Fibroblast of skin of scalp (primary cell): ENCODE data around the gene DDC.
"Not testable (repeated sequence)": the region's sequence is repeated elsewhere in the genome, so short reads cannot be mapped to it uniquely, and the experiment has no call there.

Experiments
- DNase-seq: peaks from one replicate; pipeline ENCODE4 v3.0.0-alpha.2; 2013

Gene DDC

GRCh38 chr7:50554431-50555322 lies 10.5 kb downstream of the DDC start:
- no peak for DNase-seq

GRCh38 chr7:50553973-50554372 lies 11.2 kb downstream of the DDC start:
- DNase-seq, result no peak

- DNase-seq, result peak; percentile 45
These were observed 12.3 kb downstream of the DDC start for GRCh38 chr7:50552921-50553320.

DNA sequence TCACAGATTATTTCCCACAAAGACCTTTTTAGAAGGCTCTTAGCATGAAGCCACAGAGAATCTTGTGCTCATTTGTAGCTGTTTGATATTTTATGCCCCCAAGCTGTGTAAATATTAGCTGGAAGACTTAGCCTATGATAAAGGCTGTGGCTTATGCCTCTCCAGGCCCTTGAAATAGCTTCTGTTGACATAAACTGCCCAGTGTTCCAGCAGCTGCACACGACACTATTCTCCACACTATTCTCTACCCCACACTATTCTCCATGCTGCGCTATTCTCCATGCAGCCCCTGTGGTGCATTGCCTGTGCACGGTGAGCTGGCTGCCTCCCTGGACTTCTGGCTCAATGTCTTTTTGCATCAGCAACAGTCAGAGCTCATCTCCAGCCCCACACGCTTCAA lies 13.1 kb downstream of the DDC start:
- no peak for DNase-seq

DNA sequence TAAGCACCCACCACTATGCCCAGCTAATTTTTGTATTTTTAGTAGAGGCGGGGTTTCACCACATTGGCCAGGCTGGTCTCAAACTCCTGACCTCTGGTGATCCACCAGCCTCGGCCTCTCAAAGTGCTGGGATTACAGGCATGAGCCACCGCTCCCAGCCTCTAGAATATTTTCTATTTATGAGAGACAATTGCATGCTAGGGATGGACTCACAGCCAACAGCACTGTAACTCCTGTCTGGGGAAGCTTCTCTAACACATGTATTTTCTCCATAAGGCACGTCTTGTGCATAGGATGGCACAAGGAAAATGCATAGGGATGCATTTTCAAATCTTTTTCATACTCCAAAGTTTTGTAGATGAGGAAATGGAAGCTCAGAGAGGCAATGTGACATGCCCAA lies 19.6 kb downstream of the DDC start:
- not testable (repeated sequence) for DNase-seq

DNA sequence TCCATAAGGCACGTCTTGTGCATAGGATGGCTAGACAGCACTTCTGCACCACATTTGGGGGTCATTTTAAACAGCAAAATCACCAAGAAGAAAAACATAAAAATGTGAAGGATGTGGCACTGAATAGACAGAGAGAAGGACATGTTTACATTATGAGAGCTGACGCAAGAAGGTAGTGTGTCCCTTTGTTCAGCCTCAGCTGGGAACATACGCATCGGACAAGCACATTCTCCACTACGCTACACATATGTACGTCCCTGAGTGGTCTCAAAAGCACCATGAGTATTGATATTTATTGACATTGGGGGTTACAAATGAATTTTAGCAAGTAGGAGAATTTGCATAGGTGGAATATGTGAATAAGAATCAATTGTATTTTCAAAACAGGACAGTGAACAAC lies 20.2 kb downstream of the DDC start:
- DNase-seq, result no peak

- DNase-seq, result no peak
These were observed 21.3 kb downstream of the DDC start for GRCh38 chr7:50543776-50544442.

GRCh38 chr7:50542132-50542531 lies 23.1 kb downstream of the DDC start:
- no peak for DNase-seq

DNA sequence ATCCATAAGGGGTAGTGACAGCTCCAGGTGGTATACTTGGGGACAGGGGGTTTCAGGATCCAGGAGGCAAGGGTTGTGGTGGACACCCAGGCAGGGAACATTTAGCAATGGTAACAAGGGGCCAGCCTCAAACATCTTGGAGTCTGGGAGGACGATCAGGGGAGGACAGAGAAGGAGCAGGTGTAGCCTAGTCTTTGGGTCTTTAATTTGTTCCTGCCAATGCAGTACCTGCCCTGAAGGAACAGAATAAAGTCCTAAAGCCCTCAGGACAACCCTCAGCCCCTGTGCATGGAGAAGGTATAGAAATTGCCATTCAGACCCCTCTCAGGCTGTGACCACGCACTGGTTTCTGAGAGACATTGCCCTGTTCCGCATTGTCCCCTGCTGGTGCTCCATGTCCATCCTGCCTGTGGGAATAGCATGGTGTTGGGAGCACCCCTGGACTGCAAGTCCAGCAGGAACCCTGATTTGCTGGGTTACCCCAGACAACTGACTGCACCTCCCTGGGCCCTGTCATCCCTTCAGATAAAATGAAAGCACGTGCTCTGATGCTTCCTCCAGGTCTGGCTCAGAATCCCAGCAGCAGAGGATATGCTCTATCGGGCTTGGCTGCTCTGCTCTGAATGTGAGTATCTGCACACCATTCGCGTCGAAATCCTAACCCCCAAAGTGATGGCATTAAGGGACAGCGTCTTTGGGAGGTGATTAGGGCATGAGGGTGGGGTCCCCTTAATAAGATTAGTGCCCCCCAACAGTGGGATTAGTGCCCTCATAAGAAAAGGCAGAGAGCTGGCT lies 24.2 kb downstream of the DDC start:
- no peak for DNase-seq

GRCh38 chr7:50539725-50540124 lies 25.5 kb downstream of the DDC start:
- DNase-seq, result no peak

DNA sequence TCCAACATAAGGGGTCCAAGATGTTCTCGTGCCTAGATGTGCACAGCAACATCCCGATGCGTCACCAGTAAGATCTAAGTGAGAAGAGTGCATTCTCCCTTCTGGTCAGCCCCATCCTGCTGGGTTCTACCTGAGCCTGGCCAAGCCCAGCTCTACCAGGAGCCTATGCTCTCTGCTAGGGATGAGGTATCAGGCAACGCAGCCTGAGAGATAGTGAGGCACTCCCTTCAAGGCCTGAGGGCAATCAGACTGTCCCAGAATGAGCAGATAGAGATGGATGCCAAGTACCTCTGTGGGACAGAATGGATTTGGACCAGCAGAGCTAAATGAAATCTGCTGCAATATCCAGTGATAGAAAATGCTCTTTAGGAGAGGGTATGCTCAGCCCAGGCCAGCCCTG lies 26.7 kb downstream of the DDC start:
- DNase-seq, result no peak

GRCh38 chr7:50537417-50537816 lies 27.8 kb downstream of the DDC start:
- DNase-seq, result no peak

DNA sequence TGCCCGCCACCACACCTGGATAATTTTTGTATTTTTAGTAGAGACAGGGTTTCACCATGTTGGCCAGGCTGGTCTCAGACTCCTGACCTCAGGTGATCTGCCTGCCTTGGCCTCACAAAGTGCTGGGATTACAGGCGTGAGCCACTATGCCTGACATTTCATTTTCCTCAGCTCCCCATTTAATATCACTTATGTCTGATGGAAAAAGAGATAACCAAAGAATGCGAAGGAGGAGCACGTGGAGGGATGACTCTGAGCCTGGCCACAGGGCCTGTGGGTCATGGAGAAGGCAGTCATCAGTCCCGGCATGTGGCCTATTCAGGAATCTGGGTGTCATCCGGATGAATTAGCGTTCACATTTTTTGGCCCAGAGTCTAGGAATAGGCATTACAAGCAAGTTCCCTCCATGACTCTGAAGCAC lies 29.9 kb downstream of the DDC start:
- peak; percentile 77 for DNase-seq

GRCh38 chr7:50534690-50535290 lies 30.4 kb downstream of the DDC start:
- peak; percentile 93 for DNase-seq

DNA sequence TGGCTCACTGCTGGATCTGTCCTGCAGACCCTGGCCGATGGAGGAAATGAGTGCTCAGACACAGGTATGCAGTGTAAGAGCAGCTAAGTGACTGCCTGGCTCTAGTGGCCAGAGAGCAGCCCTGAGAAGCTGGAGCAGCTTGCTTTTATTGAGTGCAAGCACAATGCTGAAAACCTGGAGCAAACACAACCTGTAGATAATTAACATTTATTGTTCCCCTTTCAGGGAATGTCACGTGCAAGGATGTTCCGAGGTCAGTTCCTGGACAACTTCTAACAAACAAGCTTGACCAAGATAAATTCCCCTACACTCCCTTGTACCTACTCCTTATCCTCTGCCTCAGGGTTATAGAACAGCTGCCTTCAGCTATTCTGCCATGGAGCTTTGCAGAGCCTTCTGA lies 31.3 kb downstream of the DDC start:
- no peak for DNase-seq

- no peak for DNase-seq
These were observed 33.3 kb downstream of the DDC start for GRCh38 chr7:50531928-50532327.

DNA sequence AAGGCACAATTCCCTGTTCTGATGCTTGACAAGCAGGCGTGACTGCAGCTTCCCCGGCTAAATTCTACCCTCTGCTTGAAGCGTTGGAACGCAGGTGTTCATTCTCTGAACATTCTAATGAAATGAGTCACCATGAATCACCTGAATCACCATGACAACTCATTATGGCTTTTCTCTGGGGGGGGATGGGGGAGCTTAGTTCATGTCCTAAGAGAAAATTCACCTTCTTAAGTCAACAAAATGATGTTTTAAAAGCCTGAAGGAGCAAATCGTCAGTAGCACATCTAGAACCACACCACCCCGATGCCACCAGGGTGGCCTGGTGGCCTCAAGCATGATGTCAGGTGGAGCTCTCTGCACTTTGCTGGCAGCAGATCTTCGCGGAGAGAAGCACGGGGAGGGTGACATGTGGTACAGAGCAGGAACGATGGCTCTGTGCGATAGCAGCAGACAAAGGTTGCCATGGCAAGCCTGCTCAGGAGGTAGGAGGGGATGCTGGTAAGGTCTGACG lies 33.7 kb downstream of the DDC start:
- DNase-seq, result no peak

DNA sequence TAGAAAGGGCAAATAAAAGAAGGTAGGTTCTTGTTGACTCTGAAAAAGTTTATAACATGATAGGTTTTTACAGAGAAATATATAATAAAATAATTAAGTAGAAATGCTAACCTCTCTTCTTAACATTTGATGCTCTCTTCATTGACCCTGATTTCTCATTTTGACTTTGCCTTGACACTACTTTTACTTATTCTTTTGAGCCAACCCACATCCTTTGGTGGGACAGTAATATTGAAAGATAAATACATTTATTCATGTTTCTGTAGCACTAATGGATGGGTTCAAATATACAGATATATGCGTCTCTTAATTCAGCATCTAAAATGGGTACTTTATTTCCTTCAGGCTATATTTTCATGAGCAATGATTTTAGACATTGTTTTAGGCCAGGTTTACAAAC lies 34.4 kb downstream of the DDC start:
- no peak for DNase-seq

DNA sequence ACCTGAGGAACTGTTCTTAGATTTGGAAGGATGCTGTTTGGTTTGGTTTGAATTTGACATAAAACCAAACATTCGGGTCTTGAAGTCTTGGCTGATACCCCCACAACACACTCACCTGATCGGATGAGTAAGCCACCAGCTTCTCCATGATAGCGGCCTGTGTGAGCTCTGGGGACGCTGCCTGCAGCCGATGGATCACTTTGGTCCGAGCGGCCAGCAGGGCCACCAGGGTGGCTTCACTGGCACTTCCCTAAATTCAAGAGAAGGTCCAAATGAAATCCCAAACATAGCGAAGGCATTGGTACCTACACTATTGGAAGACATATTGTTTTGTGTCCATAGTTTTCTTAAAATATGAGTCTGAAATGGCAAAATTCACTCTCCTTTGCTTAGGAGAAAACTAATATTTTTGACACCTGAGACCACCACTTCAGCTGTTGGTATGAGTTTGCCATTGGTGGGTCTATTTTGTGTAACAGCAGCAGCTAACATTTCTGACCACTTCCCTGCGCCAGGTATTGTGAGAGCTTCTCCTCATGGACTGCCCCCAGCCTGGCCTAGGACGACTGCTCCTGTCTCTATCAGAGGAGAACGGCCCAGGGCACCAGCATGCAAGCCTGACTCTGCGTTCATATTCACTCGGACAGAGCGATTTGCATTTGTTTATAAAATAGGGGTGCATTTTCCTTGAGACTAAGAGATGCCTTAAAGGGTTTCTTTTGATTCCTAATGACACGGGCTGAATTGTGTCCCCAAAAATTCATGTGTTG lies 35.9 kb downstream of the DDC start:
- DNase-seq, result no peak

DNA sequence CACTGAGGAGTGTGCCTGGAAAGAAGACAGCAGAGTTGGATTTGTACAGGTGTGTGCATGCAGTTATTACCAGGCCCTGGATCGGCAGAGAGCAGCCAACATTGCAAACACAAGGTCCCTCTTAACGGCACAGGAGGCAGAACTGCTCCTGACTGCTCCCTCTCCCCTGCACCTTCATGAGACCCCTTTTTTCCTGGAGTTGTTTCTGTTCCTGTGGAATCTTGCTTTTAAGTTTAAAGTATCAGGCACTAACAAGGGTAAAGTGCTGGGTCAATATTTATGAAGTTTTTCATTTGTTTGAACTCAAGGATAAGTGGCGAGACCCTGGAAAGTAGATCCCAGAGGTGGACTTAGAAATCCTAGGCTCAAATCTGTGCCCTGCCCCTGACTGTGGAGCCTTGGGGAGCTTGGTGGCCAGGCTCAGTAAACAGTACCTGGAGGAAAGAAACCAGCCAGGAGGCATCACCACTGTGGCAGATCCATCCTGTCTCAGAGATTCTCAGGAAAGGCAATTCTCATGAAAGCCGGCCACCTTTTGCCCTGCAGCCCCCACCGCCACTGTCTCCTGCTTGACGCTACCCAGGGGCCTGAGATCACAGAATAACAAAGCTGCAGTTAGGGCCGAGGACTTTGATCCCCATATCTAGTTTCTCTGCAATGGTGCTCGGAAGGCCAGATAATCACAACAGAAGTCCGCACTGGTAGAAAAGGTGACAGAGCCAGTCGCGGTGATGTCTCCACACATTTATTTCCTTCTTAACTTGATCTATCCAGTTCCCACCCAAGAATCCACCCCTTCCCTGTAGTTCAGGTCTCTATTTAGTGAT lies 36.7 kb downstream of the DDC start:
- no peak for DNase-seq

- DNase-seq, result not testable (repeated sequence)
These were observed 45.9 kb downstream of the DDC start for GRCh38 chr7:50519350-50519749.
